ENCODE measurements around the gene LPGAT1.

DNA sequence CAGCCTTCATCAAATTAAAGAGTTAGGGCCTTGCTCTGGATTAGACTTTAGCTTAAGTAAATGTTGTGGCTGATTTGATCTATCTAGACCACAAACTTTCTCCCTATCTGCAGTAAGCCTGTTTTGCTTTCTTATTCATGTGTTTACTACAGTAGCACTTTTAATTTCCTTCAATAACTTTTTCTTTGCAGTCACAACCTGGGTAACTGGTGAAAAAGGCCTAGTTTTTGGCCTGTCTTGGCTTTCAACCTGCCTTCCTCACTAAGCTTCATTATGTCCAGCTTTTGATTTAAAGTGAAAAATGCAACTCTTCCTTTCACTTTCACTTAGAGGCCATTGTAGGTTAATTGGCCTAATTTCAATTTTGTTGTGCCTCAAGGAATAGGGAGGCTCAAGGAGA, 12.5 kb upstream of the LPGAT1 start:
- TF ChIP-seq, protein P1, sequence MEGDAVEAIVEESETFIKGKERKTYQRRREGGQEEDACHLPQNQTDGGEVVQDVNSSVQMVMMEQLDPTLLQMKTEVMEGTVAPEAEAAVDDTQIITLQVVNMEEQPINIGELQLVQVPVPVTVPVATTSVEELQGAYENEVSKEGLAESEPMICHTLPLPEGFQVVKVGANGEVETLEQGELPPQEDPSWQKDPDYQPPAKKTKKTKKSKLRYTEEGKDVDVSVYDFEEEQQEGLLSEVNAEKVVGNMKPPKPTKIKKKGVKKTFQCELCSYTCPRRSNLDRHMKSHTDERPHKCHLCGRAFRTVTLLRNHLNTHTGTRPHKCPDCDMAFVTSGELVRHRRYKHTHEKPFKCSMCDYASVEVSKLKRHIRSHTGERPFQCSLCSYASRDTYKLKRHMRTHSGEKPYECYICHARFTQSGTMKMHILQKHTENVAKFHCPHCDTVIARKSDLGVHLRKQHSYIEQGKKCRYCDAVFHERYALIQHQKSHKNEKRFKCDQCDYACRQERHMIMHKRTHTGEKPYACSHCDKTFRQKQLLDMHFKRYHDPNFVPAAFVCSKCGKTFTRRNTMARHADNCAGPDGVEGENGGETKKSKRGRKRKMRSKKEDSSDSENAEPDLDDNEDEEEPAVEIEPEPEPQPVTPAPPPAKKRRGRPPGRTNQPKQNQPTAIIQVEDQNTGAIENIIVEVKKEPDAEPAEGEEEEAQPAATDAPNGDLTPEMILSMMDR (IDR thresholded peaks at IDR 0.05) = no peak
- TF ChIP-seq POLR2A (IDR thresholded peaks at IDR 0.05) = no peak
